ENCODE data around the gene DMRTB1. TPM values are rescaled to one million over a fixed set of nuclear protein-coding genes. Genes with fewer than 3 reads are reported as not detected.
"Not testable (repeated sequence)": the region's sequence is repeated elsewhere in the genome, so short reads cannot be mapped to it uniquely, and the experiment has no call there.

DMRTB1 gene
- not detected for total RNA-seq (ENCODE audit: insufficient read depth, low replicate concordance)

DNA sequence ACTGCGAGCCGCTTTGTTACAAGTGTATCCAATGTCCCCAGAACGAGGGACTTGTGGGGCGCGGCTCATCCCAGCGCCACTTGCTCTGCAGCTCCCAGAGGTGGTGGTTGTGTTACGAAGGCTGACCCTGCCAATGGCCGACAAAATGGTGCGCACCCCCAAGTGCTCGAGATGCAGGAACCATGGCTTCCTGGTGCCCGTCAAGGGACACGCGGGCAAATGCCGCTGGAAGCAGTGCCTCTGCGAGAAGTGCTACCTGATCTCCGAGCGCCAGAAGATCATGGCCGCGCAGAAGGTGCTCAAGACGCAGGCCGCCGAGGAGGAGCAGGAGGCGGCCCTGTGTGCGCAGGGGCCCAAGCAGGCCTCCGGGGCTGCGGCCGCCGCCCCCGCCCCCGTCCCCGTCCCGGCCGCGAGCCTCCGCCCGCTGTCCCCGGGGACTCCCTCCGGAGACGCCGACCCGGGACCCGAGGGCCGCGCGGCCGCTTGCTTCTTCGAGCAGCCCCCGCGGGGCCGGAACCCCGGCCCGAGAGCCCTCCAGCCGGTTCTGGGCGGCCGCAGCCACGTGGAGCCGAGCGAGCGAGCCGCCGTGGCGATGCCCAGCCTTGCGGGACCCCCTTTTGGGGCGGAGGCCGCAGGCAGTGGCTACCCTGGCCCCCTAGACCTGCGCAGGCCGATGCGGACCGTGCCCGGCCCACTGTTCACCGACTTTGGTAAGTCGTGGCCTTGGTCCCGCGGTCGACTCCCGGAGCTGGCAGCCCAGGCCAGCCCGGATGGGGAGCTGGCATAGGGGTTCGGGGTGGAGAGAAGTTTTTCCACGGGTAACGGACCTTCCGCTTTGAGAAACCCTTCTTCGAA, at the start of gene DMRTB1:
DMRTB1 (plus strand) TSS at position 79 of the 855 bp plus-strand sequence; CDS start at position 134, 55 bp downstream.
- no peak for DNase-seq (ENCODE audit: low spot score)

DNA sequence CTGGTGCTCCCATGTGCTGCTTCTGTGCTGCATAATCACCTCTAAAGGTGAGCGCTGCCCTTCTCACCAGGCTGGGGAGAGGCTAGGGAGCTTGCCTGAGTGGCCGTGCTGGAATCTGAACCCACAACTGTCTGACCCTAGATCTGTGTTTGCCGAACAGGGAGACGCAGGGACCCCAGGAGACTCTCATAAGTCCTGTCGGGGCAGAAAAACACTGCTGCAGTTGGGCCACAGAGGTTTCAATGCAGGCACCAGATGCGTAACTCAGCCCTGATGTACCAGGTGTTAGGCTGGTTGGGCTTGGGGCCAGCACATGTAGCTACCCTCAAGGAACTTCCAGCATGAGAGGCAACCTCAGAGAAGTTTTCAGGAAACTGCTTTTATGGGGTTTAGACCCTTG, 49.5 kb upstream of the DMRTB1 start:
- no peak for DNase-seq (ENCODE audit: low spot score)

DNA sequence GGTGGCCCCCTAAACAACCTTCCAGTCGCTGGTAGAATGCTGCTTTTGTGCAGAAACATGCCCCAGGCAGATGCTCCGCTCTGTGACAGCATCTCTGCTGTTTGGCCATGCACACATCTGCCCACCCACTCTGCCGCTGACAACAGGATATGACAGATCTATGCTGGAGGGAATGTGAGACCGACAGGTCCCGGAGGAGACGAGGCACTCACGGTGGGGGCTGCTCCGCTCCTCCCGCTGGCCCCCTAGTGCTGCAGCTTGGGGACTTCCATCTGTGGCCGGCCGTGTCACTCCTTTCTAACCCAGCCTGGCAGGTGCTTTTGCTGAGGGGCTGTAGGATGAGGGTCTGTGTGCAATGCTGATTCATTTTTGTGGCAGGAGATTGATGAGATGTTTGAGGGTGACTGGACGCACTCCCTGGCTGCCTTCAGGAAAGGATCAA, 49.1 kb upstream of the DMRTB1 start:
- no peak for DNase-seq (ENCODE audit: low spot score)

DNA sequence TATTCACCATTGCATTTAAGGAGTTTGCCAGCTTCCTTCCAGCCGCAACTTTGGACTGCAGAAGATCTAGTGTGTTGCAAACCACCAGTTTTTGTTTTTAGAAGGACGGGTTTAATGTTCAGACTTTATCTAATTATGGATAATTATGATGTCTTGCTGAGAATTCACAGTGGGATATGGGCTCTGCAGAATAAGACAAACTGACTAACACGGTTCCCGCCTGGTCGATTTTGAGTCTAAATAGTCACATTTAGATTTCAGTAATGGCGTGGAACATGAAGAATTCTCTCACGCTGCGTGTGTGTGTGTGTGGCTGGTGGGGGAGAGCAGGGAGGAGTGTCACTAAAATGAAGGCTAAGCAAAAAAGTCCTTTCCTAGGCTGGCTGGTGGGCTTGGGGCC, 48.5 kb upstream of the DMRTB1 start:
- DNase-seq (ENCODE audit: low spot score) = no peak

DNA sequence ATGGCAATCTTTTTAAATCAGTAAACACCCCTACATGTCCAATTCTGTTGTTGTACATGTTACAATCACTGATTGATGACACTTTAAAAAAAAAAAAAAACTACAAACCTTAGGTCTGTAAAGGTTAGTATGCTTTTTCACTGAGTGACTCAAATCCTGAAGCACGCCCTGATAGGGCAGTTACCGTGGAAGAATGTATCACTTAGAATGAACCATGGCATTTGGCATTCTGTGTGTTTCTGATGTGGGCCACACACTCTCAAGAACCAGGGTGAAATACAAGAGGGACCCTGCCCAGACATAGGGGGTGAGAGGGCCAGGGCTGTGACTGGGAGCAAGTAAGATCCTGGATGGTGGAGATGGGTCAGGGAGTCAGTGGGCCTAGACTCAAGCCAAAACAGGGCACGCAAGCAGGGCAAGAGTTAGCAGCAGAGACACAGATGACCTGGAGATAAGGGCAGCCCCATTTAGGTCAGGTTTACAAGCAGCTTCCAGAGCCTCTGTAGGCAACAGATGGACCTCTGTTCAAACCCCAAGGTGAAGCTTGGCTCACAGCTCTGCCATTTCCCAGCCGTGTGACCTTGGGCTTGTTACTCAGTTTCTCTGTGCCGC, 47.6 kb upstream of the DMRTB1 start:
- no peak for DNase-seq (ENCODE audit: low spot score)

DNA sequence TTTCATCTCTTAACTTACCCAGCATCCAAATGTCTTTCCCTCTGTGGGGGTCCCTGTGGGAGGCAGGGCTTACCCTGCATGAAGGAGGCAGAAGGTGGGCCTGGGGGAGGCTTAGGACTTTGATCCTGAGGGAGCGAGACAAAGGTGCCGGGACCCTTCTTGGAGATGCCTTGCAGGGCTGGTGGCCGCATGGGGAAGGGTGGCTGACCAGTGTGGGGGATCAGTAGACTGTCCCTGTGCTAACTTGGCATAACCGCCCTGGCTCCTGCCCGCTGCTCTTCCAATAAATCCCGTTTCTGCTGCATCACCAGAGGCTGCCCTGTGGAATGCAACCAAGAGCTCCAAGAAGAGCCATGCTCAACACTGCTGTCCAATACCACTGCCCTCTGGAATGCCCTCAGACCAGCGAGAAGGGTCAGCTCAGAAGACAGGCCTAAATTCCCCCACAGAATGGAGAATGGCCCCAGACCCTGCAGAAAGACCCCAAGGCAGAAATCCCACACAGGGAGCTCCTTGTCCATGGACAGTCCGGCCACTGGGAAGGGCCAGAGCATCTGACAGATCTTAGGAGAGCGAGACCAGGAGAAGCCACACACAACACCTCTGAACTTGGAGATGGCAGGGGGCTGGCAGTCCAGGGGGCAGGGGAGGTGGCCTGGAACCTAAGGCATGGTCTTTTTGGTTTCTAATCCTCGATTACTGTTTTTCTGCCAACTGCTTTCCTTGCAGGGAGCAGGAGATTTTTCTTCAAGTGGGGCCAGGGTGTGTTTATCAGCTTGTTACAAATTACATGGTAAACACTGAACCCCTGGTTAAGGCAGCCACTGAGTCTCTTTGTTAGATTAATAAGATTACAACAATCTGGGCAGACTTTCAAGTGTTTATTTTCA, 46.7 kb upstream of the DMRTB1 start:
- DNase-seq (ENCODE audit: low spot score) = no peak

DNA sequence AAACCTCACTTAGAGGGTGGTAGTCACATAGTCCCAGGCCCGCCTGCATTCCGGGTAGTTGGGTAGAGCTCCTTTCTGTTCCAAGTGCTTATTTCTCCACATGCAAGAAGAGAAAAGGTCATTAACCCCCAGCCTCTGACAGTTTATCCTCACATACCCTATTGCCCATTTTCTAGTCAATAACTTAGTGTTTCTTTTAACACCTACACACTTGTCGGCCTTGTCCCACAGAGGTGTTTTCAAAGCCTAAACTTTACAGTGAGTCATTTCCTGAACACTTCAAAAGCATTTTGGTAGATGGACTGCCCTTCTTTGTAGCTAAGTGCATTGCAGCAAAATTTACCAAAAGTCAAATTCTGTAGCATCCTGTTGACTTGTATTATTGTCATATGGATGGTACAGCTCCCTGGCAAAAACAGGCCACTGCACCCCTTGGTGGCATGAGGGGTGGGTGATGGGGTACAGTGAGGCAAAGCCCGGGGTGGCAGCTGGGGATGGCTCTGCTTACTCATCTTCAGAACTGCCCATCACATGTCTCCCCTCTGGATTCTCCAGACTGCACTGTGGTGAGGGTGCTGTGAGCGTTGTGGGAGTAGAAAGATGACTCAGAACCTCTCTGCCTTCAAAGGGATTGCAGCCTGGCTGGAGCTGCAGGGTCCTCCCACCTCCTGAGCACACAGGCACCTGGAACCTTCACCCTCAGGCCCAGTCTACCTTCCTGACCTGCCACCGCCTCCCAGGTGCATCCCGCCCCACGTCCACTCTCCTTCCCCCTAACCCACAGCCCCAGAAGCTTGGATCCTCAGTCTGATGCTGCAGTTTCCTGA, 45.8 kb upstream of the DMRTB1 start:
- no peak for DNase-seq (ENCODE audit: low spot score)

DNA sequence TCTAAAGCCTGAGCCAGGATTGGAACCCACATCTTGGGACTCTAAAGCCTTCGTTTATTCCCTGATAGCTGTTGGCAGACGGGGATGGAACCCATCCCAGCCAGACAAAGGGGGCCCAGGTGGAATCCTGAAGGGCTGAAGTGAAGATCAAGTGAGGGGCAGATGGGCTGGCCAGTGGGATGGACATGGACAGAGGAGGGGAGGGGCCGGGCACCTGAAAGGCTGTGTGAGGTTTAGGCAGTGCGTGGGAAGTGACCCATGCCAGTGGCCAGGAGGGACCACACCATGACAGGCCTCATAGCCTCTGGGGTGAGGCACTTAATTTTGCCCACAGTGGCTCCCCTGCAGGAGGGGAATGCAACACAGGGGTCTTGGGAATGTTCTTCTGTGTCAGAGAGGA, 44.6 kb upstream of the DMRTB1 start:
- DNase-seq (ENCODE audit: low spot score) = no peak

DNA sequence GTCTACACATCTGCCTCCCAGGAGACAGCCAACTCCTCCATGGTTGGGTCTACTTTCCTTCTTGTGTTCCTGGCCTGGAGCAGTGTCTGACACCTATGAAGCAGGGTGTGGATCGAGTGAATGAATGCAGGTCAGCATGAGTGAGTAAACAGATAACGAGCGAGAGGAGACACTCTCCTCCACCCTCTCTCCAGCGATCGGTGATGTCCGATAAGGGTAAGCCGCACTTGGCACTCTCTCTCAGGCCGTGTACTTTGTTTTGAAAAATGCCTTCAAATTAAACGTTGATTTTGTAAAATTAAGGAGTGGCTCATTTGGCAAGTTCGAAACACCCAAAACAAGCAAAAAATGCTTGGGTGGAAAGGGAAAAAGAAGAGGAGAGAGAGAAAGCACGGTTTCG, 43.8 kb upstream of the DMRTB1 start:
- no peak for DNase-seq (ENCODE audit: low spot score)

DNA sequence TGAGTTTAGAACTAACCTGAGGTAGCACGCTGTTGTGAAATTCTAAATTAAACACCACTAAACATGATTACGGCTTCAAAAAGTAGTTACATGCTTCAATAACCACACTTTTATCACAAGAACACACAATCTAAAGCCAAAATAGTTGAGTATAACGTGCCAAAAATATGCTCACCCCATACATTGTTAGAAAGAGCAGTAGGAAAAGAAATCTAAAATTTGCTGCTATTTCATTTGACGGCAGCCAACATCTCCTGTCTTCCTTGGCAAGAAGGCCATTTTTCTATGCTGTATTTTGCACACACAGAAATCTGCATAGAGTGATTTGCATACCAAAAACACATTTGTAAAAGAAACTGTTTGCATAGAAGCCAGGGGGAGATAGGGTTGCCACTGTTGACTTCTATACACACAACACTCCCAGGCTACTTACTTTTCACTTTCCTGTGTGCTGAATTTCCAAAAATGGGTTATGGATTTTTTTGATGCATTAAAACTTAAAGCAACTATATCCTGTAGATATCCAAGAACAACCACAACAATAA, 42.9 kb upstream of the DMRTB1 start:
- DNase-seq (ENCODE audit: low spot score) = no peak

DNA sequence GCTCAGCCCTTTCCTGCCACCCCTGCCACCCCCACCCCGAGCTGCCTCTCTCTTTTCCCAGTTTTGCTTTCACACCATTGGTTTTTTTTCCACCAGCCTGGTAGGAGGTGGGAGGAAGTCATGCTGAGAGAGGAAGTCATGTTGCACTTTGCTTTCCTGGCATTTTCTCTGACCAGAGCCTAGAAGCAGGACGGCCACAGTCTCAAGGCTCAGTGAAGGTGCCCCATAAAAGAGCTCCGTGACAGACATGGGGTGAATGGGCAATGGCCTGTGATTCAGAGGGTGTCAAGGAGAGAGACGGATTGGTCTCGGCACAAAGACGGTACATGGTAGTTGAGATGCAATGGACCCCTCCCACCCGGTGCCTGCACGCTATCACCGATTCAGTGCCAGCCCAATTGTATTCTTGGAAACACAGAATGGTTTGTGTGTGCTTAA, 42.1 kb upstream of the DMRTB1 start:
- no peak for DNase-seq (ENCODE audit: low spot score)

DNA sequence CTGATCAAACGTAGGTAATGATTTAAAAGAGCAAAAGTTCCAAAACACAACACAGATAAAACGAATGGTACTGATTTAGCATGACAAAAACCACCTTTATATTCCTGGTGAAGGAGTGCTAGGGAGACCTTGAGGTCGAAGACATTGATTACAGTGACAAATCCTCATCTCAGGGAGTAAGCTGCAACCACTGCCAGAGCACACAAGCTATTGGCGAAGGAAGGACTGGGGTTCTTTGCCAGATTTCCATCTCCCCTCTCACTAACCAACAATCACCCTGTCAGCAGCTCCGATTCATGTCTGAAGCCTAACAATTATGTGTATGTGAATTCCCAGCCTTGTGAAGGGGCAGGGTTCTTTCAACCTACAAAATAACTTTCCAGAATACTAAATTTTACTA, 40.2 kb upstream of the DMRTB1 start:
- no peak for DNase-seq (ENCODE audit: low spot score)

DNA sequence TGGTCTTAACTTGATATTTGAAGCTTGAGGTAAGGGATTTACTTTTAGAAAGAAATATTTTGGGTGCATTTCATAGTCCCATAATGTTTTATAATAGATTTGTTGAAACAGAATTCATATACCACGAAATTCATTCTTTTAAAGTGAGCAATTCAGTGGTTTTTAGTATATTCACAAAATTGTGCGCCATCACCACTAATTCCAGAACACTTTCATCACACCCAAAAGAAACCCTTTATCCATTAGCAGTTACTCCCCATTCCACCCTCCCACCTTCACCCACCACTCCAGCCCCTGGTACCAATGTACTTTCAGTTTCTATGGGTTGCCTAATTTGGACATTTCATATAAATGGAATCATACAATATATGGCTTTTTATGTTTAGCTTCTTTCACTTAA, 38.9 kb upstream of the DMRTB1 start:
- no peak for DNase-seq (ENCODE audit: low spot score)

DNA sequence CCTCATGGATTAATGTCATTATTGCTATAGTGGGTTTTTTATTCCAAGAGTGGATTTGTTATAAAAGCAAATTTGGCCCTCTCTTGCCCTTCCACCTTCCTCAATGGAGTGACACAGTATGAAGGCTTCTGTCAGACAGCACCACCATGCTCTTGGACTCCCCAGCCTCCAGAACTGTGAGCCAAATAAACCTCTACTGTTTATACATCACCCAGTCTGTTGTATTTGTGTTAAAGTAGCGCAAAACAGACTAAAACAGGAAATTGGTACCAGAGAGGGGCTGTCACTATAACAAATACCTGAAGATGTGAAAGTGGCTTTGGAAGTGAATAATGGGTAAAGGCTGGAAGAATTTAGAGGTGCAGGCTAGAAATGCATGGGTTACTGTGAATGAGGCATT, 38.0 kb upstream of the DMRTB1 start:
- DNase-seq (ENCODE audit: low spot score) = no peak

DNA sequence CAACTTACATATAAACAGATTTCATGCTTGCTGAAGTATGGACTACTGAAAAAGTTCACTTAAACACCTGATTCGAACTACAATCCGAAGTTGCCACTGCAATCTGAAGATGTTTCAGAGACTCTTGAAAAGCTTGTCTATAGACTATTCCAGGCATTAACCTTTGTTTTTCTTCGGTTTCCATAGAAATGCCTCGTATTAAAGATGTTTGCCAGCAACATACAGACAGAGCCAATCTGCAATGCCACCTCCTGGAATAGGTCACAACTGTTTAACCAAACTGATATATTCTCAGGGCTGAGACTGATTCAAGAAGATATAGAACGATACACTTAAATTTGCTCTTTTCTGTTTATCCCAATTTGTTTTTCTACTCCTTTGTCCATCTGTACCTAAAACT, 28.9 kb upstream of the DMRTB1 start:
- DNase-seq (ENCODE audit: low spot score) = peak; percentile 37

DNA sequence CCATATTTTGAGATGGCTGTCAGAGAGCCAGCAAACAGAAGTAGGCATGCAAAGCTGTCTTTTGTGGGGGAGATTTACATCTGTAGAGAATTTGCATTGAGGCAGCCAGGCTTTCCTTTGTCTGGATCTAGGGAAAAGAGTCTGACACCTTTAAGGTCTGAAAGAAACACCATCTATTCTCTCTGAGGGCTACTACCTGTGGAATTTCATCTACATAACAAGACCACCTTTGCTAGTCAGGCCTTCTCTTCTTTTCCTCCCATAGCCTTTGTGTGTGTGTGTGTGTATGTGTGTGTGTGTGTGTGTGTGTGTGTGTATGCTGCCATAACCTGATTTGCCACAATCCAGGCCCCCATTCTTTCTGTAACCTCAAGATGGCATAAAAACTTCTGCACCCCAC, 28.4 kb upstream of the DMRTB1 start:
- no peak for DNase-seq (ENCODE audit: low spot score)

DNA sequence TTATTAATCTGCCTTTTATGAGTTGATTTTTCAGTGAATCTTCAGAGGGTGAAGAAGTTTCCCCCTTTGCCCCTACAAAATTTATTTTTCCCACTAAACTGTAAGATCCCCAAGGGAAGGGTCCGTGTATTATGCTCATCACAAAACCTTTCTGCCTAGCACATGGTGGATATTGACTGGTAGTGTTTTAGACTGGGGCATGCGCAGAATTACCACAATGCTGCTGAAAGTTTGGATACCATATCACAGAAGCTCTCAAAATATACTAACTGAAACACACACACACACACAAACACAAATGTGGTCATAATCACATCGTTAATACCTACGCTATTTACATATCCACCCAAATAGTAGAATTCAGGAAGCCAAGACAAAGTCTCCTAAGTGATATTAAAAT, 28.0 kb upstream of the DMRTB1 start:
- no peak for DNase-seq (ENCODE audit: low spot score)

DNA sequence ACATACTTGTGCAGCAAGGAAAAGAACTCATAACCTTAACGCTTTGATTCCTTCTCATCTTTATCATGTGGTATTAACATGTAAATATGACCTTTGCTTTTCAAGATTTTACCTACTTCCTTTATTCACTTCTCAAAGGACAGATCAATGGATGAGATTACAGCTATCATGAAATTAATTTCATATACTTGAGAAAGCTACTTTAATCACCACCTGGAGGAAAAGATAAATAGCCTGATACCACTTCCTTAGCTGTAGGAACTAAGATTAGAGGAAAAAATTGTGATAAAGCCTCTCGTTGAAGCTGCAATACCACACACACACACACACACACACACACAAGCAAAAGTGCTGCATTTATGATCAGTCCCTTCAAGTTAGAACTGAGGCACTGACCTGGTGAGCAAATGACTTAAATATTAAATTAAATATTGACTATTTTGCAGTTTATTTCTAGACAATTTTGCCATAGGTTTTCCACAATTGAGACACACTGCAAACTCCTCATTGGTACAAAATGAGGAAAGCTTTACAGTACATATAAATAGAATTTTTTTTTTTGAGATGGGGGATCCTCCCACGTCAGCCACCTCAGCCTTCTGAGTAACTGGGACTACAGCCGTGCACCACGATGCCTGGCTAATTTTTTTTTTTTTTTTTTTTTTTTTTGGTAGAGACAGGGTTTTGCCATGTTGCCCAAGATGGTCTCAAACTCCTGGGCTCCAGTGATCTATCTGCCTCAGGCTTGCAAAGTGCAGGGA, 27.2 kb upstream of the DMRTB1 start:
- DNase-seq (ENCODE audit: low spot score) = no peak

DNA sequence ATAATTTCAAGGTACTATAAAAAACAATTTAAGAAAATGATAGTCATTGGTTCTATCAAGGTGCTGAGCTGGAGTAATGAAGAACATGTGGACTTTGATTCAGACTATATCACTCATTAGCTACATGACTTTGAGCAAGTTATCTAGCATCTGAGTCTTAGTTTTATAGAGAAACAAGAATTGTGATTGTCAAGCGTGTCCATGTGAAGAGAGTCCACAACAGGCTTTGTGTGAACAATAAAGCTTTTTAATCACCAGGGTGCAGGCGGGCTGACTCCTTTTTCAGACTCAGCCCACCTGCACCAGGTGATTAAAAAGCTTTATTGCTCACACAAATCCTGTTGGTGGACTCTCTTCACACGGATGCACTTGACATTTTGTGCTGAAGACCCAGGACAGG, 26.6 kb upstream of the DMRTB1 start:
- no peak for DNase-seq (ENCODE audit: low spot score)

DNA sequence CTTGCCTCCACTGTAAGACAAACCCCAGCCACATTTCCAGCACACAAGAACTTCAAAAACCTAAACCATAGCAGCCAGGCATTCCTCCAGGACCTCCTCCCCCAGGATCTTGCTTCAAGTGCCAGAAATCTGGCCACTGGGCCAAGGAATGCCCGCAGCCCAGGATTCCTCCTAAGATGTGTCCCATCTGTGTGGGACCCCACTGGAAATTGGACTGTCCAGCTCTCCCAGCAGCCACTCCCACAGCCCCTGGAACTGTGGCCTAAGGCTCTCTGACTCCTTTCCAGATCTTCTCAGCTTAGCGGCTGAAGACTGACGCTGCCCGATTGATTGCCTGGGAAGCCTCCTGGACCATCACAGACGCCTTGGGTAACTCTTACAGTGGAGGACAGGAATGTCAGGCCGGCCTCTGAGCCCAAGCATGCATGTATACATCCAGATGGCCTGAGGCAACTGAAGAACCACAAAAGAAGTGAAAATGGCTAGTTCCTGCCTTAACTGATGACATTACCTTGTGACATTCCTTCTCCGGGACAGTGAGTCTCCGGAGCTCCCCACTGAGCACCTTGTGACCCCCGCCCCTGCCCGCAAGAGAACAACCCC, 24.7 kb upstream of the DMRTB1 start:
- DNase-seq (ENCODE audit: low spot score) = not testable (repeated sequence)

All from umbilical cord (tissue), 2 donors.